SK-N-SH (cell line): ENCODE data around the gene MMP13. TPM values are rescaled to one million over a fixed set of nuclear protein-coding genes. Genes with fewer than 3 reads are reported as not detected.

Source experiments
- CTCF ChIA-PET: fragments of 300-600, 350-600 bp; formaldehyde crosslinking; extraction: SDS; loops from one replicate; lab custom pipeline; 2021; lab: Yijun Ruan, JAX
- POLR2A ChIA-PET: fragments of 350-600 bp; sonication (Branson Sonifier 250); formaldehyde crosslinking; extraction: SDS; loops from one replicate; lab custom pipeline; 2020; ENCODE audit warnings: antibody characterized with exemption, inconsistent platforms; lab: Yijun Ruan, JAX
- DNase-seq: peaks from one replicate; pipeline ENCODE4 v3.0.0; 2012
- H2AFZ ChIP-seq: fragments of 200-600 bp; sonication (generic); 2 replicates; pipeline ENCODE4 v1.8.1; 2016; ENCODE audit warnings: antibody characterized with exemption, mild to moderate bottlenecking, low read depth
- H3F3A ChIP-seq: fragments of 200-600 bp; sonication (generic); replicated peaks from 2 replicates; pipeline ENCODE3; 2016; ENCODE audit warnings: antibody characterized with exemption, mild to moderate bottlenecking; ENCODE audit not compliant: insufficient read depth
- H3K27ac ChIP-seq, 2 experiments: fragments of 200-500 bp in 1 of 2; fragments of 200-600 bp in 1 of 2; sonication (Bioruptor generic) in 1 of 2; sonication (generic), shearing (Covaris generic) in 1 of 2; 2 replicates each; pipeline versions ENCODE4 v1.5.1 to v1.6.1; 2014 to 2016; ENCODE audit warnings: low read depth in 2 of 2, inconsistent platforms in 1 of 2, low read length in 1 of 2, mild to moderate bottlenecking in 1 of 2, mixed read lengths in 1 of 2
- H3K27me3 ChIP-seq: fragments of 200-600 bp; sonication (generic), shearing (Covaris generic); 2 replicates; pipeline ENCODE4 v1.6.1; 2016; ENCODE audit warnings: mixed run types; ENCODE audit not compliant: insufficient read depth
- H3K36me3 ChIP-seq, 2 experiments: fragments of 200-500 bp in 1 of 2; fragments of 200-600 bp in 1 of 2; sonication (Bioruptor generic) in 1 of 2; sonication (generic) in 1 of 2; replicated peaks in 1 of 2; 2 replicates each; pipeline versions ENCODE3 to v1.5.1; 2014 to 2016; ENCODE audit warnings: low read length in 1 of 2, mild to moderate bottlenecking in 1 of 2; ENCODE audit not compliant: insufficient read depth in 2 of 2, control insufficient read depth in 1 of 2
- H3K4me1 ChIP-seq, 2 experiments: fragments of 200-500 bp in 1 of 2; fragments of 200-600 bp in 1 of 2; sonication (Bioruptor generic) in 1 of 2; sonication (generic), shearing (Covaris generic) in 1 of 2; 2 replicates each; pipeline versions ENCODE4 v1.5.1 to v1.6.1; 2014 to 2016; ENCODE audit warnings: low read depth in 1 of 2, low read length in 1 of 2, mixed run types in 1 of 2; ENCODE audit not compliant: insufficient read depth in 2 of 2, control insufficient read depth in 1 of 2
- H3K4me2 ChIP-seq: fragments of 200-600 bp; sonication (generic), shearing (Covaris generic); 2 replicates; pipeline ENCODE4 v1.6.1; 2017; ENCODE audit warnings: mixed run types
- H3K4me3 ChIP-seq, 2 experiments: fragments of 200-500 bp in 1 of 2; fragments of 200-600 bp in 1 of 2; sonication (Bioruptor generic) in 1 of 2; sonication (generic), shearing (Covaris generic) in 1 of 2; 2 replicates each; pipeline versions ENCODE4 v1.5.1 to v1.8.1; 2014 to 2016; ENCODE audit warnings: low read depth in 2 of 2, inconsistent platforms in 1 of 2, low read length in 1 of 2, mild to moderate bottlenecking in 1 of 2, mixed read lengths in 1 of 2, moderate library complexity in 1 of 2
- H3K79me2 ChIP-seq: fragments of 200-600 bp; sonication (generic); 2 replicates; pipeline ENCODE4 v1.8.1; 2017; ENCODE audit warnings: mild to moderate bottlenecking; ENCODE audit not compliant: insufficient read depth
- H3K9ac ChIP-seq: fragments of 200-600 bp; sonication (generic); 2 replicates; pipeline ENCODE4 v1.6.1; 2017; ENCODE audit warnings: mixed run types
- H3K9me2 ChIP-seq: fragments of 200-600 bp; sonication (generic); 2 replicates; pipeline ENCODE4 v1.6.1; 2017; ENCODE audit warnings: mixed run types
- H3K9me3 ChIP-seq: fragments of 200-600 bp; sonication (generic); 2 replicates; pipeline ENCODE4 v1.6.1; 2017; ENCODE audit warnings: mixed run types, mild to moderate bottlenecking, moderate library complexity
- H4K20me1 ChIP-seq: fragments of 200-600 bp; sonication (generic); 2 replicates; pipeline ENCODE4 v1.6.1; 2017; ENCODE audit warnings: mild to moderate bottlenecking, mixed run types; ENCODE audit not compliant: insufficient read depth
- CHD2 ChIP-seq: fragments of 150-350 bp; IDR thresholded peaks from 2 replicates; pipeline ENCODE4 v1.6.1; 2018; ENCODE audit warnings: low read length; ENCODE audit not compliant: partially characterized antibody
- FOSL2 ChIP-seq: IDR thresholded peaks from 2 replicates; pipeline ENCODE4 v1.4.0; 2012; ENCODE audit warnings: low read depth, mild to moderate bottlenecking, moderate library complexity, borderline replicate concordance
- JUND ChIP-seq: IDR thresholded peaks from 2 replicates; pipeline ENCODE4 v1.4.0; 2012
- NFIC ChIP-seq: IDR thresholded peaks from 2 replicates; pipeline ENCODE4 v1.4.0; 2012; ENCODE audit warnings: borderline replicate concordance
- NRF1 ChIP-seq: IDR thresholded peaks from 2 replicates; pipeline ENCODE4 v1.6.1; 2012; ENCODE audit warnings: low read depth, mild to moderate bottlenecking, low read length
- PBX3 ChIP-seq: IDR thresholded peaks from 2 replicates; pipeline ENCODE4; 2012
- POLR2AphosphoS5 ChIP-seq: IDR thresholded peaks from 2 replicates; pipeline ENCODE4 v1.6.1; 2012; ENCODE audit warnings: low read depth, low read length
- REST ChIP-seq: IDR thresholded peaks from 2 replicates; pipeline ENCODE4 v1.6.1; 2012; ENCODE audit warnings: mild to moderate bottlenecking, low read depth, low read length, moderate library complexity
- SMC3 ChIP-seq: IDR thresholded peaks from 2 replicates; pipeline ENCODE4 v1.6.1; 2012; ENCODE audit warnings: low read depth, low read length, improper control_type of control experiment
- TCF12 ChIP-seq: IDR thresholded peaks from 2 replicates; pipeline ENCODE4 v1.4.0; 2012
- USF2 ChIP-seq: fragments of 150-350 bp; IDR thresholded peaks from 2 replicates; pipeline ENCODE4 v1.6.1; 2017; ENCODE audit warnings: antibody characterized with exemption, low read length, low read depth, borderline replicate concordance
- WGBS: methylation state at CpG from one replicate; pipeline ENCODE4 v1.1.6; 2017; ENCODE audit warnings: low lambda C conversion rate; 5-methylcytosine and 5-hydroxymethylcytosine counted together
- polyA plus RNA-seq, 3 experiments: library from polyadenylated mRNA; depleted of rRNA; stranded (reverse); fragments of >200 nt; gene quantifications; 2 replicates each; pipeline ENCODE4 v1.2.3, GENCODE V29; 2012
- TF ChIP-seq, protein P1 (sequence below): IDR thresholded peaks from 2 replicates; pipeline ENCODE4 v1.4.0; 2012; ENCODE audit warnings: low read depth

MMP13 gene
- polyA plus RNA-seq, 1 of the 3 experiments (the other 2 are of a cell fraction), result 0.12 TPM

GRCh38 chr11:102990145-102990544, 34.6 kb upstream of the MMP13 start:
- ChIA-PET POLR2A (no interaction called here), CTCF (no interaction called here)
- no peak for TF ChIP-seq USF2
- TF ChIP-seq NFIC, result no peak
- no peak for TF ChIP-seq CHD2
- peak; percentile 27; the same call in 1 of the 2 replicates for TF ChIP-seq FOSL2
- no peak; the same call in 1 of the 2 replicates for TF ChIP-seq TCF12
- 0 out of 2 replicates have a peak, but pooled peaks have one; percentile 15 for TF ChIP-seq PBX3
- no peak for TF ChIP-seq POLR2AphosphoS5

GRCh38 chr11:102989379-102990047, 34.0 kb upstream of the MMP13 start:
- Histone ChIP-seq H3K9me2 (no peaks in the 10 kb centered on the region), H3K27ac (0 out of 4 replicates have a peak overlapping the region, but pooled peaks of 1 of the 2 experiments have one; percentile 26), H3F3A (no peaks in the 10 kb centered on the region), H3K4me2 (0 out of 2 replicates have a peak overlapping the region, but pooled peaks have one; percentile 23), H3K79me2 (no peaks in the 10 kb centered on the region), H3K9me3 (no peaks in the 10 kb centered on the region), H4K20me1 (no peaks in the 10 kb centered on the region)
- no peak for DNase-seq
- TF ChIP-seq NRF1, result no peak
- no peak for TF ChIP-seq SMC3
- TF ChIP-seq, protein P1, sequence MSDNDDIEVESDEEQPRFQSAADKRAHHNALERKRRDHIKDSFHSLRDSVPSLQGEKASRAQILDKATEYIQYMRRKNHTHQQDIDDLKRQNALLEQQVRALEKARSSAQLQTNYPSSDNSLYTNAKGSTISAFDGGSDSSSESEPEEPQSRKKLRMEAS, result 0 out of 2 replicates have a peak, but pooled peaks have one; percentile 26
- TF ChIP-seq TCF12, result peak; percentile 28; the same call in 1 of the 2 replicates
- TF ChIP-seq REST, result no peak
- peak; percentile 25; the same call in 1 of the 2 replicates for TF ChIP-seq JUND
- TF ChIP-seq CHD2, result no peak
- peak; percentile 40; the same call in 1 of the 2 replicates for TF ChIP-seq FOSL2
- TF ChIP-seq, all 33 proteins: peak for 4
- Histone ChIP-seq H3K36me3 (no peaks in the 10 kb centered on the region), H3K9ac (no peak overlapping the region), H3K4me1 (peaks cover 0 to 18% of the 10 kb centered on the region in 2 experiments; a peak in 2 of 4 replicates), H3K4me3 (no peak overlapping the region), H2AFZ (no peak overlapping the region), H3K27me3 (no peaks in the 10 kb centered on the region)
- ChIA-PET POLR2A (no interaction called here), CTCF (no interaction called here)
- WGBS, result 45% methylated on average over 5 of the region's 5 CpGs

More at GRCh38 chr11:102990145-102990544, 34.6 kb upstream of the MMP13 start:
- DNase-seq, result no peak
- H4K20me1 ChIP-seq, result no peaks in the 10 kb centered on the region
- no peaks in the 10 kb centered on the region for H3K79me2 ChIP-seq
- H3K9me3 ChIP-seq, result no peaks in the 10 kb centered on the region
- H3K4me3 ChIP-seq, result no peak overlapping the region
- no peak overlapping the region for H3K27ac ChIP-seq
- peak overlapping the region; percentile 29; the same call in 1 of the 2 replicates for H2AFZ ChIP-seq
- 24% methylated on average over 3 of the region's 3 CpGs for WGBS
- H3K27me3 ChIP-seq, result no peaks in the 10 kb centered on the region
- H3K36me3 ChIP-seq, result no peaks in the 10 kb centered on the region
- no peak overlapping the region for H3K9ac ChIP-seq
- peaks cover 0 to 18% of the 10 kb centered on the region in 2 experiments; a peak in 2 of 4 replicates for H3K4me1 ChIP-seq
- no peaks in the 10 kb centered on the region for H3K9me2 ChIP-seq
- no peaks in the 10 kb centered on the region for H3F3A ChIP-seq
- H3K4me2 ChIP-seq, result 0 out of 2 replicates have a peak overlapping the region, but pooled peaks have one; percentile 23
